Germinal center (tissue), 1 donor: ENCODE measurements around the gene DLG1.

ENCODE experiments used
- DNase-seq: peaks from one replicate; pipeline ENCODE4 v3.0.0; 2012; ENCODE audit warnings: mixed read lengths, low spot score

The DLG1 gene

DNA sequence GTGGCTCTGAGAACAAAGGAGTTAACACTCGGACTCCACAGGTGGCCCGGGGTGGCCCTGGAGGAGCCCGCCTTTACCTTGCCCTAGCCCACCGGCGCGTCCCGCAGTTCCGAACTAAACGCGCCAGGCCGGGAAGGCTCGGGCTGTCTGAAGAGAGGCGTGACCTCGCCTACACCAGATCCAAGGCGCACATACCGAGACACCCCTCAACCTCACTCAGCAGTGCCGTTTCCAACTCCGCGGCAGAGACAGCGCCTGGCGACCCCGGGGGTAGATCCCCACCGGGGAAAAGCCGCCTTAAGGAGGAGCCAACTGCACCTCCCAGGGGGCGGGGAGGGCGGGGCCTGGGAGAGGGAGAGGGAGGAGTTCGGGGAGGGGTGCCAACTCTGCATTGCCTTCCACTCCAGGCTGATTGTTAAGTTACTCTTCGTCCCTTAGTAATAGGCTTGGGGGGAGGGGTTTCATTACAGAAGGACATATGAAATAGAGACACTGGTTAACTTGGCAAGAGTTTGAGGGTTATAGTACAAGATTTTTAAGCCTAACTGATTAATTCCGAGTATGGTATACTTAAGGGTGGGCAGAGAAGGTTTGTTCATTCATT lies at the start of gene DLG1:
TSS of gene DLG1 (minus strand) at position 272 of the 604 bp plus-strand sequence. CDS start 1,408 bp downstream, outside the sequence.
- DNase-seq: peak; percentile 92

DNA sequence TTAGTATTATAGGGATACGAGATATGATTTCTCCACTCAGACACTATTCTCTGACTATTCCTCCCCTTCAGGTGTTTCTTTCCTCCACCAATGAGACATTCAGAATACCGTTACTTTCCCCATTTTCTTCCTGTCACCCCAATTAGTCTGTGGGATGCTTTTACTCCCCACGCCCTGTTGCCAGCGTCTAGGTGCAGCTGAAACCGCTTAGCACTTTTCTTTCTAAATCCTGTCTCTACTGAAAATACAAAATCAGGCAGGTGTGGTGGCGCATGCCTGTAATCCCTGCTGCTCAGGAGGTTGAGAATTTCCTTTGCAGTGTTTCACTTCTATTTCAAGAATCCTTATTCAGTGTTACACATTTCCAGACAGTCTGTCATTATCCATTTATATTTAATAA lies 49.6 kb upstream of the DLG1 start:
- DNase-seq: no peak

DNA sequence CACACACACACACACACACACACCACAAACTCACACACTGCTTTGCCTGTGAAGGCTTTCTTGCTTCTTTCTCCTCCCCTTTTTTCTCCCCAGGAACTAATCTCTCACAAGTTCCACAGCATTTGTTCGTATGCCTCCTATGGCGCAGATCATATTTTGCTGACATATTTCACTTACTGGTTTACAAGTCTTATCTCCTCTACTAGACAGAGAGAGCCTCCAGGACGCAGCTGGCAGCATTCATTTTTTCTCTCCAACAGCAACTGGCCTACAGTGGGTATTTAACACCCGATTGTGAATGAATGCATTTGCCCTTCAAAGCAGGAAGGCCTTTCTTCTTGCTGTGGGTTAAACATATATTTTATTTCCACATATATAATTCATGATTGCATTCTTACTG lies 47.0 kb upstream of the DLG1 start:
- DNase-seq: no peak

DNA sequence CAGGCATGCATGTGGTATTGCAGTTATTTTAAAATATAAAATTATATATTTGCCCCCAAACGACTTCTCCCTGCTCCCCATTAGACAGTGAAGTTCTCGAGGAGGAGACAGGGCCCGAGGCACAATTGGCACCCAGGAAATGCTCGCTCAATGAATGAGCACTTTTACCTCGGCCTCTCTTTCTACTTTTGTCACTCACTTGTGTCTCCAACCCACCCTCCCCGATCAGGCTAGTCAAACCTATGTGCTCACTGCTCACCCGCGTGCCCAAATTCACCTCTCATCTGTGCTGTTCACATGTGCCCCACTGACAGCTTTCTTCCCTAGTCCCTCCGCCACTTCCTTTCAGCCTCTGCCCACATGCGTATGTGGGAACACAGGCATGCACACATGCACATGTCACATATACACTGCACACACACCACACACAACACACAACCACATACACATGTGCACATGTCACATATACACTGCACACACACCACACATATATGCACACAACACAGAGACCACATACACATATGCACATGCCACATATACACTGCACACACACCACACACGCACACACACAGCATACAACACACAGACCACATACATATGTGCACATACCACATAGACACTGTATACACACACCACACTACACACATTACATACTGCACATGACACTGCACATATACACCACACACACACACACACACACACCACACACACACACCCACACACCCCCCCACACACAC lies 46.3 kb upstream of the DLG1 start:
- no peak for DNase-seq

DNA sequence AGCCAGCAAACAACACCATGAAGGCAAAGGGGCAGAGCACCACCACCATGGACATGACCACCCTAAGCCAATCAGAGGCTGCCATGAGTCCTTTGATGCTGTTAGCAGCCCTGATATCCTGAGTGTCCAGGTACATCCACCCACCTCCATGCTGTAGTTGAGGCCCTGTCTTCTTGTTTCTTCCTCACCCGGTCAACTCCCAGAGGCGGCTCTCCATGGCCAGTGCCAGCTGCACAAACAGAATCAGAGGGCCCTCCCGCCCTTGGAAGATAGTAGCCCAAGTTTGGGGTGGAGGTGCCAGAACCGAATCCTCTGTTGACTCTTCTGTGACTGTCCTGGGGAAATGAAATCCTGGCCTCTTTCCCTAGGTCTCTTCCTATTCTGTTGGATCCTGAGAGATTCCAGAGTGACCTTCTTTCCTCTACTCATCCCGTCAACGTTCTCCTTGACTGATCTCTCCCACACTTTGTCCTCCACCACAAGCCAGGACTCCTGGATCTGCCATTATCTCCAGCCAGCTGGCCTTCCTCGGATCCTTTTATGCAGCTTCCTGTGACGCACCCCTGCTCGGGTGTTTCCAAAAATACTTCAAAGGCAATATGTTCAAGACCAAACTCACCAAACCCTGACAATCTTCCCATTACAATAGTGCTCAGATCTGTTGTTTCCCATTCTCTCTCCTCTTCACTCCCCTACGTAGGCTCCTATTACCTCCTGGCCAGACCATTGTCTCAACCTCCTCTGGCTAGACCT lies 45.4 kb upstream of the DLG1 start:
- no peak for DNase-seq

DNA sequence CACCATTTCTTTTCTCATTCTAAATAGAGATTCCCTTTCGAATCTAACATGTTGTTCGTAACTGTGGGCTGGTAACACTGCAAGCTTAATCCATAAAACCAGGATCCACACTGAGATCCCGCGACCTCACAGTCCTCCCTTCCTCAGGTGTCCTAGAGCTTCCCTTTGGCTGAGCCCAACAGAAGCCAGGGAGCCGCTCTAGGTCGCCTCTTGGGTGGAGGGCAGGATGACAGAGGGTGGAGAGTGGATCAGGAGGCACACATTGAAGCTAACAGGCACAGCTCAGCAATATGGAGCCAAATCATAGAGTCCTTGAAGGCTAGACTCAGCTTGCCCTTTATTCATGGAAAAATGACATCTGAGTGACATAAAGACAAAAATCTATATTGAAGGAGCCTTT lies 44.7 kb upstream of the DLG1 start:
- DNase-seq: no peak

DNA sequence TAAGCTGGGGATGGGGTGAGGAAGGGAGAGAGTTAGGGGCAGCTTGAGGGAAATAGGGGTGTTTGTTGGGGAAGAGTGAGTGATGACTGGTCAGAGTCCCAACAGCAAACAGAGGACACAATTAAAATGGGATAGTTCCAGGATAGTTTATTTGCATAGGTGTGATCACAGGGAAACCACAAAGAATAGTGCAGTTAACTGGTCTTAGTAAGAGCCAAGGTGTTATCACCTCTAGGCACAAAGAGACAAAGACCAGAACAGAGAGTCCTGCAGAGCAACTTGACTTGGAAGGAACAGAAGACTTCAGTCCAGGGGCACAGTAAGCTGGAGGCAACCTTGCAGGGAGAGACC lies 42.1 kb upstream of the DLG1 start:
- no peak for DNase-seq

DNA sequence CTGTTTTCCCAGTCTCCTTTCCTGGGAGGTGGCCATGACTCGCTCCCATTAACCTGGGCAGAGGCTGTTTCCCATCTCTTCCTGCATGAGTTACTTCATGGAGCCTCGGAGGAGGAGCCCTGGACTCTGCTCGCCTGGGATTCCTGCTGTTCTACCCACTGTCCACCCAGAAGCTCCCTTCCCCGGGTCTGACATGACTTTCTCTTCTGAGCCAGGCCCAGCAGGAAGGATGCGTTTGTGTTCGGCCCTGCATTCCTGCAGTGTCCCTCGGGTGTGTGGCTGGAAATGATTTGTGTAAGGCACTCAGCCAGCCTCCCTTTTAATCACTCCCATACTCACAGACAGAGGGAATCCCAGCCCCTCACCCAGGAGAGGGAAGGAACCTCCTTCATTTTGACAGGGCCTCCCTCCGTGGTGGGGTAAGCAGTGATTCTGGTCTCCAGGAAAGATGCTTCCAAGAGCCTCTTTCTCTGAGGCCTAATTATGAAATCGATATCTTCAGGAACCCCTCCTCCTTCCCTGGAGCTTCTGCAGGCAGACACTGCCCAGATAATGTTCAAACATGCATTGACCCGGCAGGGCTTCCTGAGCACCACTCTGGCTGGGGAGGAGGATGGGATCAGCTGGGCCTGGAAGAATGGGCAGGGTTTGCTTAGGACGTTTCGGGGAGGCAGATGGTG lies 41.6 kb upstream of the DLG1 start:
- no peak for DNase-seq

DNA sequence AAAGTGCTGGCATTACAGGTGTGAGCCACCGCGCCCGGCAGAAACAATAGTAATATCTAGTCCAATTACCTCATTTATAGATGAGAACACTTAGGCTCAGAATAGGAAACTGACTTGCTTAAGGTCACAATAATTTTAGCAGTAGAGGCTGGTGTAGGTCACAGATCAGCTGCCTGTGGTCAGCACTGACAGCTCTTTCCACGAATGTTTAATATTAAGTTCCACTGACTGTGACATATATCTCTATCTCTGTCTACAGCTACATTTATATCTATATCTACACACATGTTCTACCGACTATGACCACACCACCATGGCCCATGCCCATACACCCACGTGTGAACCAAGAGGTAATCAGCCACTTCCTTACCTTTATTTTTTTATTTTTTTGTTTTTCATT lies 40.2 kb upstream of the DLG1 start:
- no peak for DNase-seq

DNA sequence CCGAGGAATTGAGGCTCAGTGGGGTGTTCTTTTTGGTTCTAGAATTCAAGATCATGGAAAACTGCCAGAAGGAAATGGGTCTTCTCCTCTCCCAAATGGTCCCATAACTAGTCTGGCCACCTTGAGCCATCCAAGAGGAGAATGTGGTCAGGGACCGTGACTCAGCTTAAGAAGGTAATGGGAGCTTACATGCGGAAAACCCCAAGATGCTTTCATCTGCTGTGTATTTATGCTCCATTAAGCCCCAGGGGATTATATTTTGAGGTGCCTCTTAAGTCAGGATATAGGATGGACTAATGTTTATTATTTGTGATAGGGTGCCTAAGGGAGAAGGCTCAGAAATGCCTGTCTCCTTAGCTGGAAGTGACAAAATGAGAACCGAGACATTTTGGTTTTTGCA lies 39.2 kb upstream of the DLG1 start:
- DNase-seq: no peak

DNA sequence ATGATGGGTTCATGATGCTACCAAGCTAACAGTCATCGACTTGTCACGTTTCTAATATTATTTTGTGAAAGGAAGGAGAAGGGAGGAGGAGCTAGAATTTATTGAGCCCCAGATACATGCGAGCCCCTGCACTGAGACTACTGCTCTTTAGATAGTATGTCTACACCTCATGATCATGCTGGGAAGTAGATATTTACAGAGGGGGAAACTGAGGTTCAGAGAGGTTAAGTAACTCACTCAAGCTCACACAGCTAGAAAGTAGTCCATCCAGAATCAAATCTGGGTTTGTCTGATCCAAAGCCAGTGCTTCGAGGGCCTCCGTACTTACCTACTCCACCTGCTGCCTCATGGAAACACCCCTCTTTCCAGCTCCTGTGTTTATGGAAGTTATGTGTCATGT lies 38.8 kb upstream of the DLG1 start:
- no peak for DNase-seq

DNA sequence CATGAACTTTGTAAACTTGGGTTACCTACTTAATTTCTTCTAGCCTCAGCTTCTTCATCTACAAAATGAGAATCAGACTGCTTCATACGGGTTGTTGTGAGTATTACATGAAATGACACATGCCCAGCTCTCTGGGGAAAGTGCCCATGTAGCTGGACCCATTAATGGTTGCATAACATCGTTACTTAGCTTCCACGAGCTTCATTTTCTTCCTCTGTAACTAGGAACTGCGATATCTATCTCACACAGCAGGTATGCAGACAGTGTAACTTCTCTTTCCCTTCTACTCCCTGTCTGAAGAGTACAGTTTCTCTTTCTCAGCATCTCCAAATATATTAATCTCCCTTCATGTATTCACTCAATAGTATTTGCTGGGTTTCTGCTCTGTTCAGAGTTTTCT lies 37.9 kb upstream of the DLG1 start:
- no peak for DNase-seq

DNA sequence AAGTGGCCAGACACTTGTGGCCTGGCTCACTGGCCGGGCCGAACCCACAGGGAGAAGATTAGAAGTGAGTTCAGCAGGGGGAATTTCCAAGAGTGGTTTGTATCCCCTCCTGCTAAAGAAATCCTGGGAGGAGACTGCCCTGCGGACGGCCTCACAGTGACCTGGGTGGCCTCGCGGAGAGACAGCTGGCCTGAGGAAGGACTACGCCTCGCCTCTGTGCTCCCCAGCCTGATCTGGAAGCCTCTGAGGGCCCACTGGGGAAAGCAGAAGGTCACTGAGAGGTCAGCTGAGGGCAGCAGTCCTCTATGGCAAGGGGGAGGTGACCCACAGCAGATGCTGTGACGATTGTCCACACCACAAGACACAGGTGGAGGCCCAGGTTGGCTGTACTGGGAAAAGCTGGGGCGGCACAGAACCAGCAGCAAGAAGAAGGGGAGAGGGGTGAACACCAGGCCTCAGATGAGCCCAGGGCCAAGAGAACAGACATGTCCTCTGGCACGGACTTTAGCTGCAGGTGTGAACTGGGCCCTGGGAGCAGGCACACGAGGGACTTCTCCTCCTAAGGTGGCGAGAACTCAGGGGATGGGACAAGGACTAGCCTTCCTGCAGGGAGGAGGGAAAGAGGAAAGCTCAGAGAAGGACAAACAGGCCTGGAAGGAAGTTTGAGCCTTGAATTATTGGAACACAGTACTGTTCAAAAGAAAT lies 37.2 kb upstream of the DLG1 start:
- DNase-seq: no peak

DNA sequence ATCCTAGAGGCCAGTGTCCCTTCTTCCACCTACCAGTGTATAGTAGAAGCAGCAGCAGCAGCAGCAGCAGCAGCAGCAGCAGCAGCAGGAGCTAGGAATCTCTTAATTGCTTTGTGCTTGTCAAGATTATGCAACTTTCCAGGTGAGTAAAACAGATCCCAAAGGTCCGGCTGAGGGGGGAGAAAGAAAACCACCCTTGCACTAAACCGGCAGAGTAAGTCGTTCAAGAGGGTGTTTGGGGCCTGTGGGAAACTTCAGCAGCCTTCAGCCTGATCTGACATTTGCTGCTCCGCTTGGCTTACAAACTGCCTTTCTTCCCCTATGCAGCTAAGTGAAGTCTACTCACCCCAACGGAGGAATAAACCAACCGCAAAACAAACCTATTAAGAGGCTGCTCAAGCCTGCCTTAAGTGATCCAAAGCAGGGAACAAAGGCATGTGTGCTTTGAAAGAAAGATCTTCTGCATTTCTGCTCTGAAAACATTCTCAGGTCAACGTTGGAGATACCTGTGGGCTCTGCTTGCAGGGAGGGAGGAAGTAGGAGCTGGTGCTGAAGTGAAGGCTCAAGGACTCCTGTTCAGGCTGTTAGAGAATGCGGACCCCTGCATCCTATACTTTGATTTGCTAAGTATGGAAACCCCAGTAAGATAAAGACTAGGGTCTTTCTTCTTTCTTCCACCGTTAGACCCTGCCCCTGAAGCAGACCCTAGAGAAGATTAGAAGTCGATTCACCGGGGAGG lies 35.7 kb upstream of the DLG1 start:
- no peak for DNase-seq

DNA sequence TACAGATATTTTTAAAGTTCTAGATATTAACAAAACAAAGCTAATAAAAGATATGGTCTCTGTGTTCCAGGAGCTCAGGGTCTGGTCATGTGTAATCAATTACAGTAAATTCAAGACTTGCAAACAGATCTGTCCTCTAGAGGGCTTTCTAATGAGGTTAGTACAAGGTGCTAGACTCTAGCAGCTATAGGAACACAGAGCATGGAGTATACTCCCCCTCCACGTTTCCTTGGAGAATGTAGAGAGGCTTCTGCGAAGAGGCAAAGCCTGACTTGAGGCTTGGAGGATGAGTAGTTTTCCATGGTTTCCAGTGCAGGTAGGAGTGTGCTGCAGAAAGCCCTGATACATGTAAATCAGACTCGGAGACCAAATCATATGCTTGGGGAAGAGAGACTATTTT lies 32.7 kb upstream of the DLG1 start:
- no peak for DNase-seq

DNA sequence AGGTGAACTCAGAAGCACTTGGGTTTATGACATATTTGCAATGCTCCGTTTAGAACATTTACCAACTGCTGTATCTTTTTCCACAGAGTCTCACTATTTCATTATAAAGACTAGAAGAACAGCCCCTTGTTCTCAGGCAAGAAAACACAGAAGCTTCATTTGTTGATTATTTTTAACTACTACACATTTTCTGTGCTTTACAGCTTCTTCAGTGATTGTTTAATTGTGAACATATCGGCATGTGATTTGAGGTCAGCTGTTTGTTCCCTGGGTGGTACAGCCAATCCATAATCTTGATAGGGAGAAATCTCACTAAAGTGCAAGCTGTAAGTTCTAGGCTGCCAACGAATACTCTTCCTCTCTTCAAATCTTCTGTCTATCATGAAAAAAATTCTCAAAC lies 31.0 kb upstream of the DLG1 start:
- no peak for DNase-seq

DNA sequence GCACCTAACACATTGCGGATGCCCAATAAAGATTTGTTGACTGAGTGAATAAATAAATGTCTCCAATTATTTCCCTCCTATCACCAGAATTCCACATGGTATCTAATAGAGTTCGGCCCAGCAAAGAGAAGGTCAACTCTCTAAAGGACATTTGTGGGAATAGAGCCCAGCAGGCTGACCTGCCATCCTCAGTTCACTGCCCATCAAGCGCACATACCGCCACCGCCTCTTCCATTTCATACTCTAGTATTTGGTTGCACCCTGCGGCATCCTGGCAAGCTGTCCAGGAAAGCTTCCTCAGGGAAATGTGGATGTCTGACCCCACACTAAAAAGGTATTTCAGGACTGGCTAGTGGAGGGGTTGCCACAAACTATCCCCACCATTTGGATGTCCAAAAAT lies 29.8 kb upstream of the DLG1 start:
- no peak for DNase-seq

DNA sequence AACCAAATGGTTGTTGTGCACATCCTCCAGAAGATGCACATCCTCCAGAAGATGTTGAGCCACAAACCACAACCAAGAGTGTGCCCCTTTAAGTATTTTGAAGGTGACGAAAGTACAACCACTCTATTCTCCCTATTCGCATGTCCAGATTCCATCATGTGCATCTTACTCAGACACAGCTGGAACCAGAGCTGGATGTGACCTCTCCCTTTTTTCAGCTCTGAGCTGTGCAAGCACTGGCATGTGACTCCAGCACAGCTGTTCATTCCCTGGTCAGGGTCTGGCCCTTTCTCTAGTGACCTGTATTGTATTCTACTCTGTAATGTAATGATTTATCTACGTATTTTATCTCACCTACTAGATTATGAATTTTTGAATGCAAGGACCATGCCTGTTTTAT lies 29.3 kb upstream of the DLG1 start:
- no peak for DNase-seq

DNA sequence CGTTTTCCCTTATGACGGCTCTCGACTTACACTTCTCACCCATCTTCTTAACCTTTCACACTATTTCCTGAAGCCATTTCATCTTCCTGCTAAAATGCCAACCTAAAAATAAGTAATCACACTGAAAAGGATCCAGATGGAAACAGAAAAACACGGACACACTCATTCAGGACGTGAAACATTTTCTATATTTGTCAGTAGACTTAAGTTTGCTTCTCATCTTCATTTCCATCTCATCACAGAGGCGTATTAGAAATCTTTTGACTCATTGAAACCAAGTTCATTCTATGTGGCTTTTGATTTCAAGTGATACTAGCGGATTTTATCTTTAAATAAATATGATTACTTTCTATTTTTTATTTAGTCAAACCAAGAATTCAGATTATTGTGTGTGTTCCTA lies 27.4 kb upstream of the DLG1 start:
- no peak for DNase-seq

DNA sequence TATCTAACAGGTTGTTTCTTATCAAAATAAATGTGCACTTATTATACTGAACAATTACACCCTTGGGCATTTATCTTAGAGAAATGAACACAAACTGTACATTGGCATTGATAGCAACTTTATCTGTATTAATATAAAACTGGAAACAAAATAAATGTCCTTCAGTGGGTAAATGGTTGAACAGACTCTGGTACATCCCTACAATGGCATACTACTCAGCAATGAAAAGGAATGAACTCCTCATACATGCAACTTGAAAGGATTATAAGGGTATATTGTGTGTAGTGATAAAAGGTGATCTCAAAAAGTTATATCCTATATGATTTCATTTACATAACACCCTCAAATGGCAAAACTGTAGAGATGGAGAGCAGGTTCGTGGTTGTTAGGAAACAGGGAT lies 23.7 kb upstream of the DLG1 start:
- no peak for DNase-seq

DNA sequence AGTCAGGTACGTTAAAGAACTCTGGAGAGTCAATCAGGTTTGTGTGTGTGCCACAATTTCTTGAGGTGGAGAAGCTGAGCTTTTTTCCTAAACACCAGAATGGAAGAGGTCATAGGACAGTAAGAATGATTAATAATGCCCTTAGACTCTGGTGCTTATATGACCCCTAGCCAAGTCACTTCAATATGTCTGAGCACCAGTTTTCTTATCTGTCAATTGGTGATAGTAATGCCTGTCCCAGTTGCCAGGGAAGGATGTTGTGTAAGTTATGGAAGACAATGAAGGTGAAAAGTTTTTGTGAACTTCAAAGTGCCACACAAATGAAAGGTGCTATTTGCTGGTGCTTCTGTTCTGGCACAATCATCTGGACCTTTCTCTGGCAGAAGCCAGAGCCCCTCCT lies 22.2 kb upstream of the DLG1 start:
- DNase-seq: no peak
